ENCODE results near the gene SELENON. TPM values are rescaled to one million over a fixed set of nuclear protein-coding genes. Genes with fewer than 3 reads are reported as not detected.

SELENON gene
- total and polyA plus RNA-seq, 2 of the 13 experiments (the other 11 are each of a cell fraction or from before 2014, with no cell fraction given), result 3.8 to 8.0 TPM

DNA sequence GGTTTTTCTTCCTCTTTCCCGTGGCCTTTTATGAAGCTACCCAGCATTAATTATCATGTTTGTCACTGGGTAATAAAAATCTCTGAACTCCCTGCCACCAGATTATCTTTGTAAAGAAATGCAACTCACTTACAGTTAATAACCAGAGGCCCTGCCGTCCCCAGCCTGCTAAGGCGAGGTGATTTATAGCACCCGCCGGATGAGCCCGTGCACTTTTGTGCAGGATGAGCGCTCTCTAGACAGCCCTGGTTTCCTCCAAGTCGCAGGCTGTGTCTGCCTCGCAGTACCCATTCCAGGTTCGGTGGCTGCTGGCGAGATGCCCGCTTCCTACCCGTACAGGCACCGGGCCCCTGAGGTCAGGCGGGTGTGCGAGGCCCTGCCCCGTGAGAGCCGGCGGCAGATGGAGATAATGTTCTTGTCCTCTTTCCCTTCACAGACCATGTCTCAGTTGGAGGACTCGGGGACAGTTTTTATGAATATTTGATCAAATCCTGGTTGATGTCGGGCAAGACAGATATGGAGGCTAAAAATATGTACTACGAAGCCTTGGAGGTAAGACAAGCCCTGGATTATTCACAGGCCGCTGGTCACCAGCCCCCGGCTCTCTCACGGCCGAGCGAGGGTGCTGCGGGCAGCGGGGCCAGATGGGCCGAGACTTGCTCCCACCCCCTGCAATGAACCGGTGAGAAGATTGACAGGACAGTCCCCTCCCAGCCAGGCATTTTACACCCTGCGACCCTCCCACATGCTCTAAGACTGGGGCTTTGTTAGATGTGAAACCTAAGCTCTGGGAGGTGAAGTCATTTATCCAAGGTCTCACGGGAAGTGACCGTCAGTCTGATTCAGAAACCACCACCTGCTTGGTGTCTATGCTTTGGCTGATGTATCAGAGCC, 28.5 kb upstream of the SELENON start (continued):
- TF ChIP-seq, protein P1, sequence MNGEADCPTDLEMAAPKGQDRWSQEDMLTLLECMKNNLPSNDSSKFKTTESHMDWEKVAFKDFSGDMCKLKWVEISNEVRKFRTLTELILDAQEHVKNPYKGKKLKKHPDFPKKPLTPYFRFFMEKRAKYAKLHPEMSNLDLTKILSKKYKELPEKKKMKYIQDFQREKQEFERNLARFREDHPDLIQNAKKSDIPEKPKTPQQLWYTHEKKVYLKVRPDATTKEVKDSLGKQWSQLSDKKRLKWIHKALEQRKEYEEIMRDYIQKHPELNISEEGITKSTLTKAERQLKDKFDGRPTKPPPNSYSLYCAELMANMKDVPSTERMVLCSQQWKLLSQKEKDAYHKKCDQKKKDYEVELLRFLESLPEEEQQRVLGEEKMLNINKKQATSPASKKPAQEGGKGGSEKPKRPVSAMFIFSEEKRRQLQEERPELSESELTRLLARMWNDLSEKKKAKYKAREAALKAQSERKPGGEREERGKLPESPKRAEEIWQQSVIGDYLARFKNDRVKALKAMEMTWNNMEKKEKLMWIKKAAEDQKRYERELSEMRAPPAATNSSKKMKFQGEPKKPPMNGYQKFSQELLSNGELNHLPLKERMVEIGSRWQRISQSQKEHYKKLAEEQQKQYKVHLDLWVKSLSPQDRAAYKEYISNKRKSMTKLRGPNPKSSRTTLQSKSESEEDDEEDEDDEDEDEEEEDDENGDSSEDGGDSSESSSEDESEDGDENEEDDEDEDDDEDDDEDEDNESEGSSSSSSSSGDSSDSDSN (CRISPR knock-in tag; IDR thresholded peaks at IDR 0.05), result peak; percentile 62
- TF ChIP-seq RELA (CRISPR knock-in tag; IDR thresholded peaks at IDR 0.05), result no peak
- TF ChIP-seq, protein P2, sequence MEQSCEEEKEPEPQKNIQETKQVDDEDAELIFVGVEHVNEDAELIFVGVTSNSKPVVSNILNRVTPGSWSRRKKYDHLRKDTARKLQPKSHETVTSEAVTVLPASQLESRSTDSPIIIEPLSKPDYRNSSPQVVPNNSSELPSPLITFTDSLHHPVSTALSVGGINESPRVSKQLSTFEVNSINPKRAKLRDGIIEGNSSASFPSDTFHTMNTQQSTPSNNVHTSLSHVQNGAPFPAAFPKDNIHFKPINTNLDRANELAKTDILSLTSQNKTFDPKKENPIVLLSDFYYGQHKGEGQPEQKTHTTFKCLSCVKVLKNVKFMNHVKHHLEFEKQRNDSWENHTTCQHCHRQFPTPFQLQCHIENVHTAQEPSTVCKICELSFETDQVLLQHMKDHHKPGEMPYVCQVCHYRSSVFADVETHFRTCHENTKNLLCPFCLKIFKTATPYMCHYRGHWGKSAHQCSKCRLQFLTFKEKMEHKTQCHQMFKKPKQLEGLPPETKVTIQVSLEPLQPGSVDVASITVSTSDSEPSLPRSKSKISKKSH (CRISPR knock-in tag; IDR thresholded peaks at IDR 0.05; ENCODE audit: borderline replicate concordance), result no peak
- no peak for TF ChIP-seq ZSCAN31 (CRISPR knock-in tag; IDR thresholded peaks at IDR 0.05; ENCODE audit: low read depth)
- TF ChIP-seq, protein P3, sequence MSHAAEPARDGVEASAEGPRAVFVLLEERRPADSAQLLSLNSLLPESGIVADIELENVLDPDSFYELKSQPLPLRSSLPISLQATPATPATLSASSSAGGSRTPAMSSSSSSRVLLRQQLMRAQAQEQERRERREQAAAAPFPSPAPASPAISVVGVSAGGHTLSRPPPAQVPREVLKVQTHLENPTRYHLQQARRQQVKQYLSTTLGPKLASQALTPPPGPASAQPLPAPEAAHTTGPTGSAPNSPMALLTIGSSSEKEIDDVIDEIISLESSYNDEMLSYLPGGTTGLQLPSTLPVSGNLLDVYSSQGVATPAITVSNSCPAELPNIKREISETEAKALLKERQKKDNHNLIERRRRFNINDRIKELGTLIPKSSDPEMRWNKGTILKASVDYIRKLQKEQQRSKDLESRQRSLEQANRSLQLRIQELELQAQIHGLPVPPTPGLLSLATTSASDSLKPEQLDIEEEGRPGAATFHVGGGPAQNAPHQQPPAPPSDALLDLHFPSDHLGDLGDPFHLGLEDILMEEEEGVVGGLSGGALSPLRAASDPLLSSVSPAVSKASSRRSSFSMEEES (CRISPR knock-in tag; IDR thresholded peaks at IDR 0.05), result no peak
- no peak for TF ChIP-seq ZNF367 (CRISPR knock-in tag; IDR thresholded peaks at IDR 0.05; ENCODE audit: borderline replicate concordance)
- TF ChIP-seq, protein P4, sequence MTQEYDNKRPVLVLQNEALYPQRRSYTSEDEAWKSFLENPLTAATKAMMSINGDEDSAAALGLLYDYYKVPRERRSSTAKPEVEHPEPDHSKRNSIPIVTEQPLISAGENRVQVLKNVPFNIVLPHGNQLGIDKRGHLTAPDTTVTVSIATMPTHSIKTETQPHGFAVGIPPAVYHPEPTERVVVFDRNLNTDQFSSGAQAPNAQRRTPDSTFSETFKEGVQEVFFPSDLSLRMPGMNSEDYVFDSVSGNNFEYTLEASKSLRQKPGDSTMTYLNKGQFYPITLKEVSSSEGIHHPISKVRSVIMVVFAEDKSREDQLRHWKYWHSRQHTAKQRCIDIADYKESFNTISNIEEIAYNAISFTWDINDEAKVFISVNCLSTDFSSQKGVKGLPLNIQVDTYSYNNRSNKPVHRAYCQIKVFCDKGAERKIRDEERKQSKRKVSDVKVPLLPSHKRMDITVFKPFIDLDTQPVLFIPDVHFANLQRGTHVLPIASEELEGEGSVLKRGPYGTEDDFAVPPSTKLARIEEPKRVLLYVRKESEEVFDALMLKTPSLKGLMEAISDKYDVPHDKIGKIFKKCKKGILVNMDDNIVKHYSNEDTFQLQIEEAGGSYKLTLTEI (CRISPR knock-in tag; conservative IDR thresholded peaks at IDR 0.05), result no peak
- 0 out of 2 replicates have a peak, but pooled peaks have one; percentile 23 for TF ChIP-seq ZNF766 (CRISPR knock-in tag; IDR thresholded peaks at IDR 0.05; ENCODE audit: borderline replicate concordance)
- TF ChIP-seq, protein P5, sequence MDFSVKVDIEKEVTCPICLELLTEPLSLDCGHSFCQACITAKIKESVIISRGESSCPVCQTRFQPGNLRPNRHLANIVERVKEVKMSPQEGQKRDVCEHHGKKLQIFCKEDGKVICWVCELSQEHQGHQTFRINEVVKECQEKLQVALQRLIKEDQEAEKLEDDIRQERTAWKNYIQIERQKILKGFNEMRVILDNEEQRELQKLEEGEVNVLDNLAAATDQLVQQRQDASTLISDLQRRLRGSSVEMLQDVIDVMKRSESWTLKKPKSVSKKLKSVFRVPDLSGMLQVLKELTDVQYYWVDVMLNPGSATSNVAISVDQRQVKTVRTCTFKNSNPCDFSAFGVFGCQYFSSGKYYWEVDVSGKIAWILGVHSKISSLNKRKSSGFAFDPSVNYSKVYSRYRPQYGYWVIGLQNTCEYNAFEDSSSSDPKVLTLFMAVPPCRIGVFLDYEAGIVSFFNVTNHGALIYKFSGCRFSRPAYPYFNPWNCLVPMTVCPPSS (IDR thresholded peaks at IDR 0.05), result no peak
- no peak for TF ChIP-seq ATF7 (IDR thresholded peaks at IDR 0.05)
- TF ChIP-seq ATF7 (CRISPR knock-in tag; IDR thresholded peaks at IDR 0.05), result no peak
- TF ChIP-seq, protein P6, sequence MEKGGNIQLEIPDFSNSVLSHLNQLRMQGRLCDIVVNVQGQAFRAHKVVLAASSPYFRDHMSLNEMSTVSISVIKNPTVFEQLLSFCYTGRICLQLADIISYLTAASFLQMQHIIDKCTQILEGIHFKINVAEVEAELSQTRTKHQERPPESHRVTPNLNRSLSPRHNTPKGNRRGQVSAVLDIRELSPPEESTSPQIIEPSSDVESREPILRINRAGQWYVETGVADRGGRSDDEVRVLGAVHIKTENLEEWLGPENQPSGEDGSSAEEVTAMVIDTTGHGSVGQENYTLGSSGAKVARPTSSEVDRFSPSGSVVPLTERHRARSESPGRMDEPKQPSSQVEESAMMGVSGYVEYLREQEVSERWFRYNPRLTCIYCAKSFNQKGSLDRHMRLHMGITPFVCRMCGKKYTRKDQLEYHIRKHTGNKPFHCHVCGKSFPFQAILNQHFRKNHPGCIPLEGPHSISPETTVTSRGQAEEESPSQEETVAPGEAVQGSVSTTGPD (CRISPR knock-in tag; IDR thresholded peaks at IDR 0.05), result no peak
- TF ChIP-seq ASH2L (IDR thresholded peaks at IDR 0.05; ENCODE audit: insufficient read length, low read depth, low read length), result peak; percentile 20
- TF ChIP-seq ISX (CRISPR knock-in tag; conservative IDR thresholded peaks at IDR 0.05), result no peak
- TF ChIP-seq POGZ (CRISPR knock-in tag; IDR thresholded peaks at IDR 0.05), result no peak
- TF ChIP-seq, protein P7, sequence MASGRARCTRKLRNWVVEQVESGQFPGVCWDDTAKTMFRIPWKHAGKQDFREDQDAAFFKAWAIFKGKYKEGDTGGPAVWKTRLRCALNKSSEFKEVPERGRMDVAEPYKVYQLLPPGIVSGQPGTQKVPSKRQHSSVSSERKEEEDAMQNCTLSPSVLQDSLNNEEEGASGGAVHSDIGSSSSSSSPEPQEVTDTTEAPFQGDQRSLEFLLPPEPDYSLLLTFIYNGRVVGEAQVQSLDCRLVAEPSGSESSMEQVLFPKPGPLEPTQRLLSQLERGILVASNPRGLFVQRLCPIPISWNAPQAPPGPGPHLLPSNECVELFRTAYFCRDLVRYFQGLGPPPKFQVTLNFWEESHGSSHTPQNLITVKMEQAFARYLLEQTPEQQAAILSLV (CRISPR knock-in tag; IDR thresholded peaks at IDR 0.05; ENCODE audit: borderline replicate concordance), result peak; percentile 67; the same call in 1 of the 2 replicates
